Loucy (cell line): ENCODE measurements around the gene PDE4D.

Source experiments
- H2AFZ ChIP-seq: fragments of 200-600 bp; sonication (generic); 2 replicates; pipeline ENCODE4 v1.6.0; 2016; ENCODE audit warnings: antibody characterized with exemption, mild to moderate bottlenecking, low read length, moderate library complexity
- H3F3A ChIP-seq: fragments of 200-600 bp; 2 replicates; pipeline ENCODE4 v1.6.0; 2016; ENCODE audit warnings: antibody characterized with exemption, low read depth, mild to moderate bottlenecking
- H3K27me3 ChIP-seq: fragments of 200-600 bp; sonication (generic); 2 replicates; pipeline ENCODE4 v1.6.1; 2014; ENCODE audit warnings: low read length, mild to moderate bottlenecking; ENCODE audit not compliant: insufficient read depth, poor library complexity, severe bottlenecking
- H3K36me3 ChIP-seq: fragments of 200-600 bp; sonication (generic); 2 replicates; pipeline ENCODE4 v1.6.1; 2016; ENCODE audit warnings: low read length; ENCODE audit not compliant: insufficient read depth
- H3K4me1 ChIP-seq: fragments of 200-600 bp; sonication (generic); 2 replicates; pipeline ENCODE4 v1.5.1; 2014; ENCODE audit warnings: low read length, mild to moderate bottlenecking; ENCODE audit not compliant: insufficient read depth, poor library complexity, severe bottlenecking
- H3K4me2 ChIP-seq: fragments of 200-600 bp; sonication (generic); 2 replicates; pipeline ENCODE4 v1.6.0; 2014; ENCODE audit warnings: antibody characterized with exemption, low read length, low read depth, mild to moderate bottlenecking; ENCODE audit not compliant: poor library complexity, severe bottlenecking
- H3K4me3 ChIP-seq: fragments of 200-600 bp; sonication (generic); 2 replicates; pipeline ENCODE4 v1.5.1; 2014; ENCODE audit warnings: low read length, mild to moderate bottlenecking, mixed read lengths; ENCODE audit not compliant: poor library complexity, severe bottlenecking
- H3K79me2 ChIP-seq: fragments of 200-600 bp; sonication (generic); 2 replicates; pipeline ENCODE4 v1.6.1; 2014; ENCODE audit warnings: low read length; ENCODE audit not compliant: insufficient read depth
- H3K9ac ChIP-seq: fragments of 200-600 bp; sonication (generic); 2 replicates; pipeline ENCODE4 v1.6.0; 2014; ENCODE audit warnings: mild to moderate bottlenecking, low read depth, low read length, moderate library complexity; ENCODE audit not compliant: poor library complexity, severe bottlenecking
- H3K9me2 ChIP-seq: fragments of 200-600 bp; sonication (generic); replicated peaks from 2 replicates; pipeline ENCODE4 v1.6.1; 2016; ENCODE audit warnings: low read depth, low read length, mixed read lengths
- H3K9me3 ChIP-seq: fragments of 200-600 bp; sonication (generic); 2 replicates; pipeline ENCODE4 v1.6.1; 2014; ENCODE audit warnings: mild to moderate bottlenecking, antibody characterized with exemption, low read length, low read depth; ENCODE audit not compliant: insufficient read depth
- H4K20me1 ChIP-seq: fragments of 200-600 bp; sonication (generic); 2 replicates; pipeline ENCODE4 v1.6.0; 2014; ENCODE audit warnings: antibody characterized with exemption, low read length, mild to moderate bottlenecking; ENCODE audit not compliant: insufficient read depth, poor library complexity, severe bottlenecking
- EZH2phosphoT487 ChIP-seq: fragments of 200-600 bp; IDR thresholded peaks from 2 replicates; pipeline ENCODE4 v1.6.1; 2018; ENCODE audit warnings: antibody characterized with exemption, mild to moderate bottlenecking, moderate library complexity, borderline replicate concordance
- TF ChIP-seq, protein P1 (sequence below): fragments of 200-600 bp; sonication (generic); conservative IDR thresholded peaks from 2 replicates; pipeline ENCODE4 v1.5.1; 2014; ENCODE audit warnings: mild to moderate bottlenecking, antibody characterized with exemption, low read length

The PDE4D gene

DNA sequence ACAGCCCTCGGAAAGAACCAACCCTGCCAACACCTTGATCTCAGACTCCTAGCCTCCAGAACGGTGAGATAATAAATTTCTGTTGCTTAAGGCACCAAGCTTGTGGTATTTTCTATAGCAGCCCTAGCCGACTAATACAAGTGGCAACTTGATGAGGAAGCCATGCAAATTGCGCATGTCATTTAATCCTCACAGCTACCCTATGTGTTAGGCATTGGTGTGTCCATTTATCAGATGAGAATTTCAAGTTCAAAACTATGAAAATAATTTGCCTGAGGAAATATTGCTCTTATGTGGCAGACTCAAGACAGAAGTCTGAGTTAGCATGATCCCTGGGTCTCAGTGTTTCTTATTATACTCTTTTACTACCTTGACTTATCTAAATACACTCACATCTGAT lies 264.0 kb downstream of the PDE4D start:
- no peak overlapping the region for H2AFZ ChIP-seq
- no peaks in the 10 kb centered on the region for H3K4me1 ChIP-seq
- H3K36me3 ChIP-seq: no peaks in the 10 kb centered on the region
- H3K9ac ChIP-seq: no peak overlapping the region
- peaks cover 2% of the 10 kb centered on the region; the same call in 1 of the 2 replicates for H3K9me3 ChIP-seq
- no peaks in the 10 kb centered on the region for H3K27me3 ChIP-seq
- no peaks in the 10 kb centered on the region for H3K9me2 ChIP-seq
- TF ChIP-seq, protein P1, sequence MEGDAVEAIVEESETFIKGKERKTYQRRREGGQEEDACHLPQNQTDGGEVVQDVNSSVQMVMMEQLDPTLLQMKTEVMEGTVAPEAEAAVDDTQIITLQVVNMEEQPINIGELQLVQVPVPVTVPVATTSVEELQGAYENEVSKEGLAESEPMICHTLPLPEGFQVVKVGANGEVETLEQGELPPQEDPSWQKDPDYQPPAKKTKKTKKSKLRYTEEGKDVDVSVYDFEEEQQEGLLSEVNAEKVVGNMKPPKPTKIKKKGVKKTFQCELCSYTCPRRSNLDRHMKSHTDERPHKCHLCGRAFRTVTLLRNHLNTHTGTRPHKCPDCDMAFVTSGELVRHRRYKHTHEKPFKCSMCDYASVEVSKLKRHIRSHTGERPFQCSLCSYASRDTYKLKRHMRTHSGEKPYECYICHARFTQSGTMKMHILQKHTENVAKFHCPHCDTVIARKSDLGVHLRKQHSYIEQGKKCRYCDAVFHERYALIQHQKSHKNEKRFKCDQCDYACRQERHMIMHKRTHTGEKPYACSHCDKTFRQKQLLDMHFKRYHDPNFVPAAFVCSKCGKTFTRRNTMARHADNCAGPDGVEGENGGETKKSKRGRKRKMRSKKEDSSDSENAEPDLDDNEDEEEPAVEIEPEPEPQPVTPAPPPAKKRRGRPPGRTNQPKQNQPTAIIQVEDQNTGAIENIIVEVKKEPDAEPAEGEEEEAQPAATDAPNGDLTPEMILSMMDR: no peak
- TF ChIP-seq EZH2phosphoT487: no peak
- H3K79me2 ChIP-seq: no peaks in the 10 kb centered on the region
- no peaks in the 10 kb centered on the region for H3F3A ChIP-seq
- no peak overlapping the region for H3K4me2 ChIP-seq
- H4K20me1 ChIP-seq: no peaks in the 10 kb centered on the region
- H3K4me3 ChIP-seq: no peak overlapping the region

DNA sequence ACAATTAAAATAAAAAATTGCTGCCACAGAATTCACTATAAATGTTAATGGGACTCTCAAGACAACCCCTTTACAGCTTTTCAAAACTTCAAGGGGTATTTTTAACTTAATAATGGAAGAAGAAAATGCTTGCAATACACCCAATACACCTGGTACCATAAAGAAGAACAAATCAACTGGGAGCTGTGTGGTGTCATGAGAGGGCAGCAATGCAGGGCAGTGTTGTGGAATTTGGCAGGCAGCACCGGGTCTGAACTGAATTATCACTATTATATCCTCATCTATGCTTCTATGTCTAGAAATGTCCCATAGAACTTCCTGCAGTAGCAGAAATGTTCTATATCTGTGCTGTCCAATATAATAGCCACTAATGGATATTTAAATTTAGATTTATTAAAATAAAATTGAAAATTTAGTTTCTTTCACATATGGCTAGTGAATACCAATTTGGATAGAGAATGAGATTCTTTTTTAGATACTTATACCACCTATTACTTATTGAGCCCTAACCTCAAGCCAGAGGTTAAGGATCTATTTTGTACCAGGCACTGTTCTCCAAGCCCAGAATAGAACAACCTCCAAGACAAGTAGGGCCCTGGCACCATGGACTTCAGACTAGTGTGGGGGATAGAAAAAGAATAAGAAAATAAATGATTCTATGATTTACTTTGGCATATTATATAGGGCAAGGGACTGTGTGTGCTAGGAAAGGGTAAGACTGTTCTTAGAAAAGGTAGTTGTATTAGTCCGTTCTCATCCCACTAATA lies 265.3 kb downstream of the PDE4D start:
- H3K79me2 ChIP-seq: no peaks in the 10 kb centered on the region
- no peak for TF ChIP-seq EZH2phosphoT487
- TF ChIP-seq, protein P1: no peak
- H3K9me3 ChIP-seq: peaks cover 2% of the 10 kb centered on the region; the same call in 1 of the 2 replicates
- H3K9ac ChIP-seq: no peak overlapping the region
- H3K4me1 ChIP-seq: no peaks in the 10 kb centered on the region
- H2AFZ ChIP-seq: no peak overlapping the region
- no peak overlapping the region for H3K4me2 ChIP-seq
- no peaks in the 10 kb centered on the region for H4K20me1 ChIP-seq
- no peaks in the 10 kb centered on the region for H3K36me3 ChIP-seq
- no peaks in the 10 kb centered on the region for H3F3A ChIP-seq
- H3K9me2 ChIP-seq: no peaks in the 10 kb centered on the region
- no peaks in the 10 kb centered on the region for H3K27me3 ChIP-seq
- H3K4me3 ChIP-seq: no peak overlapping the region

DNA sequence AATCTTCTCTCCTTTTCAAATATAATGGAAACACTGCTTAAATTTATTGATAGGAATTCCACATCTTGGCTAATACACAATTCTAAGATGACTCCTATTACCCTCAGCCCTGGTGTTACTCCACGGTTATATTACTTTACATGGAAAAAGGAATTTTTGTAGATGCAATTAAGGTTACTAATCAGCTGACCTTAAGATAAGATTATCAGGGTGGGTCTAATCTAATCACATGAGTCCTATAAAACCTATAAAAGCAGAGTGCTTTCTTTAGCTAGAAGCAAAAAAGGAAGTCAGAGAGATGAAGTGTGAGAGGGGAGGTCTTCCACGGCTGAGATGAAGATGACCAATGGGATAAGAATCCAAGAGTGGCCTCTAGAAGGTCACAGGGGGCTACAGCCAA lies 268.6 kb downstream of the PDE4D start:
- no peak for TF ChIP-seq EZH2phosphoT487
- TF ChIP-seq, protein P1: no peak
- Histone ChIP-seq H3K4me1 (peaks cover 9% of the 10 kb centered on the region), H4K20me1 (no peaks in the 10 kb centered on the region), H3K9ac (no peak overlapping the region), H3K79me2 (no peaks in the 10 kb centered on the region), H3K4me3 (no peak overlapping the region), H3F3A (no peaks in the 10 kb centered on the region), H3K9me2 (no peaks in the 10 kb centered on the region), H3K9me3 (0 out of 2 replicates have a peak, but pooled peaks cover 2% of the 10 kb centered on the region), H2AFZ (no peak overlapping the region), H3K4me2 (no peak overlapping the region), H3K27me3 (no peaks in the 10 kb centered on the region), H3K36me3 (no peaks in the 10 kb centered on the region)
